Progenitor cell of endocrine pancreas (in vitro differentiated cells): ENCODE results near the gene CCDC8. TPM values are rescaled to one million over a fixed set of nuclear protein-coding genes. Genes with fewer than 3 reads are reported as not detected.

Source experiments
- DNase-seq: peaks from one replicate; pipeline ENCODE4 v3.0.0; 2021; ENCODE audit warnings: low spot score; ENCODE audit not compliant: unreplicated experiment
- H3K27ac Mint-ChIP-seq: 2 replicates; pipeline ENCODE4 v1.8.0; 2021; ENCODE audit warnings: mild to moderate bottlenecking, moderate library complexity, mixed read lengths
- H3K27me3 Mint-ChIP-seq: 2 replicates; pipeline ENCODE4 v1.8.0; 2021; ENCODE audit warnings: mixed read lengths
- H3K36me3 Mint-ChIP-seq: 2 replicates; pipeline ENCODE4 v1.8.0; 2022; ENCODE audit warnings: mixed read lengths; ENCODE audit not compliant: insufficient read depth
- H3K4me1 Mint-ChIP-seq: 2 replicates; pipeline ENCODE4 v1.8.0; 2021; ENCODE audit warnings: low read depth, mixed read lengths
- H3K4me3 Mint-ChIP-seq: 2 replicates; pipeline ENCODE4 v1.8.0; 2021; ENCODE audit warnings: low read depth, mild to moderate bottlenecking, moderate library complexity, mixed read lengths
- H3K9me3 Mint-ChIP-seq: 2 replicates; pipeline ENCODE4 v1.8.0; 2021; ENCODE audit warnings: low read depth, mixed read lengths
- CTCF ChIP-seq: fragments of 200-600 bp; sonication (generic); IDR thresholded peaks from one replicate; pipeline ENCODE4 v1.5.0; 2021; ENCODE audit warnings: antibody characterized with exemption, mild to moderate bottlenecking; ENCODE audit not compliant: unreplicated experiment
- total RNA-seq: library from RNA; stranded (reverse); gene quantifications from 2 replicates; pipeline ENCODE4 v1.2.1, GENCODE V29; 2021

The CCDC8 gene
- total RNA-seq, 1 donor from 2014 or later: 33.8 TPM

- TF ChIP-seq CTCF: no peak
Measured at GRCh38 chr19:46361915-46362314, 51.4 kb downstream of the CCDC8 start.

More at GRCh38 chr19:46361915-46362314, 51.4 kb downstream of the CCDC8 start:
- Mint-ChIP-seq H3K27ac (no peak overlapping the region), H3K9me3 (no peaks in the 10 kb centered on the region), H3K27me3 (no peaks in the 10 kb centered on the region), H3K36me3 (peaks cover 15% of the 10 kb centered on the region), H3K4me3 (no peak overlapping the region), H3K4me1 (peaks cover 25% of the 10 kb centered on the region)
- no peak for DNase-seq

Other genes starting within 250 kb of the CCDC8 start
- gene IGFL1, start 183.8 kb downstream of the CCDC8 start, total RNA-seq: not detected in 2 replicates
- gene HIF3A, start 116.5 kb downstream of the CCDC8 start, total RNA-seq: 31.1 and 37.6 TPM in 2 replicates
- 97.8 and 102 TPM in 2 replicates for gene PPP5C, start 66.5 kb downstream of the CCDC8 start, total RNA-seq
- gene PNMA8C, start 15.4 kb upstream of the CCDC8 start, total RNA-seq: 0.19 and 0.36 TPM in 2 replicates
- gene PNMA8A, start 58.0 kb upstream of the CCDC8 start, total RNA-seq: 27.5 and 28.1 TPM in 2 replicates
- gene PNMA8B, start 82.3 kb upstream of the CCDC8 start, total RNA-seq: 1.8 and 2.1 TPM in 2 replicates
- gene CALM3, start 187.8 kb upstream of the CCDC8 start, total RNA-seq: 387 and 399 TPM in 2 replicates
- not detected in 2 replicates for gene PTGIR, start 211.5 kb upstream of the CCDC8 start, total RNA-seq
- gene GNG8, start 222.6 kb upstream of the CCDC8 start, total RNA-seq: not detected in 2 replicates
- gene DACT3, start 247.6 kb upstream of the CCDC8 start, total RNA-seq: 2.6 and 3.1 TPM in 2 replicates